Lower lobe of right lung (tissue), 2 donors: ENCODE measurements around the gene ANKRD44. TPM values are rescaled to one million over a fixed set of nuclear protein-coding genes. Genes with fewer than 3 reads are reported as not detected.
"Not testable (repeated sequence)": the region's sequence is repeated elsewhere in the genome, so short reads cannot be mapped to it uniquely, and the experiment has no call there.

Experiments used
- ATAC-seq, 2 donors: fragments of 200-7000 bp; cut with Tn5 transposase; one replicate each; pipeline ENCODE4 v1.9.1; 2020 to 2022; ENCODE audit warnings: mild to moderate bottlenecking in 2 of 2, moderate library complexity in 2 of 2
- DNase-seq: peaks from one replicate; pipeline ENCODE4 v3.0.0-alpha.2; 2020
- H3K27ac ChIP-seq: fragments of 200-600 bp; one replicate; pipeline ENCODE4 v1.8.0; 2022
- H3K27me3 ChIP-seq: fragments of 200-600 bp; one replicate; pipeline ENCODE4 v1.8.0; 2022; ENCODE audit warnings: low read depth
- H3K36me3 ChIP-seq: fragments of 200-600 bp; one replicate; pipeline ENCODE4 v1.8.0; 2022; ENCODE audit warnings: mild to moderate bottlenecking
- H3K4me1 ChIP-seq: fragments of 200-600 bp; one replicate; pipeline ENCODE4 v1.8.0; 2022
- H3K4me3 ChIP-seq: fragments of 200-600 bp; one replicate; pipeline ENCODE4 v1.8.0; 2022; ENCODE audit warnings: mild to moderate bottlenecking
- H3K9me3 ChIP-seq: fragments of 200-600 bp; one replicate; pipeline ENCODE4 v1.8.0; 2022
- intact Hi-C: fragments of 100-400 bp; cut with DNase I; formaldehyde crosslinking; loops from one replicate; pipeline ENCODE4 v1.11.0; 2022
- total RNA-seq: library from RNA; stranded (reverse); fragmentation: NEBNext Ultra II Directional; extraction: Animal tissue kit (Norgen Biotek cat#: 25700); gene quantifications from one replicate; pipeline ENCODE4 v1.2.1, GENCODE V29; 2021
- TF ChIP-seq, protein P1 (sequence below): fragments of 200-600 bp; IDR thresholded peaks from one replicate; pipeline ENCODE4 v1.8.0; 2022; ENCODE audit warnings: antibody characterized with exemption, mild to moderate bottlenecking
- donor health status: DM: no; HTN: yes; CAD: no; lungs with severe emphysema.

ANKRD44 gene
- total RNA-seq, 1 donor from 2014 or later = 58.7 TPM

DNA sequence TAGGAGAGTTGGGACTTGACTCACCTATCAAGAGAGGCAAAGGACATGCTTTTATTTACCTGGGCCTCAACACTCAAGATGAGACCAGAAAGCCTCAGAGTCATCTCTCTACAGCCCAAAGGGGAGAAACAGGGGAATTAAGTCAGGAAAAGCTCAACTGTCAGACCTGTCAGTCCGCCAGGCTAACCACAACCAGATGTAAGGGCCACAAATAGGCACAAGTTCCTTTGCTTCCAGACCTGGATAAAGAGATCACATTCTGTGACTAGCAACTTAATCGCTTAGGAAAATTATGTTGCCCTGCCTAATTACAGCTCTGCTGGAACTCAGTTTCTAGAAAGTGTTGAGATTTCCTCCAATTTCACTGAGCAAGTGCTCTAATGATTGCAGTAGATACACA lies 67.9 kb downstream of the ANKRD44 start:
- TF ChIP-seq, protein P1, sequence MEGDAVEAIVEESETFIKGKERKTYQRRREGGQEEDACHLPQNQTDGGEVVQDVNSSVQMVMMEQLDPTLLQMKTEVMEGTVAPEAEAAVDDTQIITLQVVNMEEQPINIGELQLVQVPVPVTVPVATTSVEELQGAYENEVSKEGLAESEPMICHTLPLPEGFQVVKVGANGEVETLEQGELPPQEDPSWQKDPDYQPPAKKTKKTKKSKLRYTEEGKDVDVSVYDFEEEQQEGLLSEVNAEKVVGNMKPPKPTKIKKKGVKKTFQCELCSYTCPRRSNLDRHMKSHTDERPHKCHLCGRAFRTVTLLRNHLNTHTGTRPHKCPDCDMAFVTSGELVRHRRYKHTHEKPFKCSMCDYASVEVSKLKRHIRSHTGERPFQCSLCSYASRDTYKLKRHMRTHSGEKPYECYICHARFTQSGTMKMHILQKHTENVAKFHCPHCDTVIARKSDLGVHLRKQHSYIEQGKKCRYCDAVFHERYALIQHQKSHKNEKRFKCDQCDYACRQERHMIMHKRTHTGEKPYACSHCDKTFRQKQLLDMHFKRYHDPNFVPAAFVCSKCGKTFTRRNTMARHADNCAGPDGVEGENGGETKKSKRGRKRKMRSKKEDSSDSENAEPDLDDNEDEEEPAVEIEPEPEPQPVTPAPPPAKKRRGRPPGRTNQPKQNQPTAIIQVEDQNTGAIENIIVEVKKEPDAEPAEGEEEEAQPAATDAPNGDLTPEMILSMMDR = no peak
- Histone ChIP-seq H3K9me3 (no peaks in the 10 kb centered on the region), H3K27me3 (no peaks in the 10 kb centered on the region), H3K4me3 (no peak overlapping the region), H3K27ac (no peak overlapping the region), H3K4me1 (peaks cover 31% of the 10 kb centered on the region), H3K36me3 (no peaks in the 10 kb centered on the region)
- no peak for DNase-seq
- ATAC-seq = no peak
- intact Hi-C loops = no loop called here

DNA sequence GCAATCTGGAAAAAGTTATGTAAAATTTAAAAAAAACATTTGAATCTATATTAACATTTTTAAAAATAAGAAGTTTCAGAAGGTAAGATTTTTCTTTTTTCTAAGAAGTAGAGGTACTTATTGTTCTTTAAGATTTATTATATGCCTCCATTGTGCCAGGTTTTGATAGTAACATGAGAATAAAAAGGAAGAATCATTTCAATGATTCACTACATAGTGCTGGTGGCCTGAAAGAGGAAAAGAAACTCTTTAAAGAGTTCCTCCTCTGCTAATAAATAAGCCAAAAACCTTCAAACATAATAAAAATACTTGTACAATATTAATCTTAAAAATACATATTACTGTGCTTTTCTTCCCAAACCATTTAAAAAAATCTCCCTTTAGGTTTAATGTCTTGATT lies 69.0 kb downstream of the ANKRD44 start:
- no peak for ATAC-seq
- TF ChIP-seq, protein P1 = no peak
- peaks cover 36% of the 10 kb centered on the region for H3K4me1 ChIP-seq
- H3K27ac ChIP-seq = no peak overlapping the region
- no peaks in the 10 kb centered on the region for H3K36me3 ChIP-seq
- no peaks in the 10 kb centered on the region for H3K9me3 ChIP-seq
- H3K4me3 ChIP-seq = no peak overlapping the region
- DNase-seq = no peak
- intact Hi-C loops = no loop called here
- no peaks in the 10 kb centered on the region for H3K27me3 ChIP-seq

DNA sequence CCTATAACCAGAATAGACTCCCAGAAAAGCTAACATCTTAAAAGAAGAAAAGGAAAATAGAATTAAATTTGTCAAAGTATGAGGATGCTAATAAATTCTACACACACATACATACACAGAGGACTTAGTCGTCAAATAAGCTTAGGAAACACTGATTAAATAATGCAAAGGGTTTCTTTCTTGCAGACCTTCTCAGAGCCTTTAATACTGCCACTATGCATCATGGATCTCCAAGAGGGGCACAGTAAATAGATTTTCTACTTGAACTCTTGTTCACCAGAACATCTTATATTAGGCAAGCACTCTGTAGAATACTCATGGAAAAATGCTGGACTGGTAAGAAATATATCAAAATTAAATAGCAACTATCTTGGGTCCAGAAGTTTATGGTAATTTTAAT lies 69.4 kb downstream of the ANKRD44 start:
- Histone ChIP-seq H3K4me1 (peaks cover 41% of the 10 kb centered on the region), H3K9me3 (no peaks in the 10 kb centered on the region), H3K36me3 (no peaks in the 10 kb centered on the region), H3K4me3 (no peak overlapping the region), H3K27ac (no peak overlapping the region), H3K27me3 (no peaks in the 10 kb centered on the region)
- ATAC-seq (no peak), DNase-seq (no peak)
- intact Hi-C loops = no loop called here
- TF ChIP-seq, protein P1 = no peak

DNA sequence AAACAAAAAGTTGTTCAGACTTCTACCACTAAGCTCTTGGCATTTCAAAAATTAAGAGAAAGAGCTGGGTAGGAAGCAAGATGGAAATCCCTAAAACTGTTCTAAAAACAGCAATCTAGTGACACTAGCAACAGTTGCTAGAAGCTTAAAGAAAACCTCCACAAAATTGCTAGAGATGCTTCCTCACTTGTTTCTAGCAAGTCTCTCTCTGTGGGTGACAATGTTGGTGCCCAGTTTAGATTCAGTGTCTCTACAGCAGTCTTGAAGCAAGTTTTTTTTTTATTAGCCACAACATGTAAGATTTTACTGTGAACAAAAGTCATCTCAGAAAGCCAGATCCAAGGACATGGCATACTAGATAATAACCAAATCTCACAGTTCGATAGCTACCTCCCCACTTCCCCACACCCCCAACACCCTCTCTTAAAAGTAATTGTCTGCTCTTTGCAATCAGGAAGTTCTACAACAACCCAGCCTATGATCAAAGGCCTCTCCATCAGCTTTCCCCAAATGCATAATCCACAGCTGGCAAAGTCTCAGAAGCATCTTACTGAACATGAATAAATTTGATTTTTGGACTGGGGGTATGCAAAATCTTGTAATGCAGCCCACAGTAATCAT lies 70.0 kb downstream of the ANKRD44 start:
- Histone ChIP-seq H3K4me3 (no peak overlapping the region), H3K4me1 (peaks cover 43% of the 10 kb centered on the region), H3K36me3 (no peaks in the 10 kb centered on the region), H3K9me3 (no peaks in the 10 kb centered on the region), H3K27me3 (no peaks in the 10 kb centered on the region), H3K27ac (peak overlapping the region; percentile 19)
- no peak for DNase-seq
- no peak for ATAC-seq
- intact Hi-C loops = no loop called here
- TF ChIP-seq, protein P1 = no peak

- peaks cover 43% of the 10 kb centered on the region for H3K4me1 ChIP-seq
Observed at GRCh38 chr2:197240018-197240417, 70.6 kb downstream of the ANKRD44 start.

DNA sequence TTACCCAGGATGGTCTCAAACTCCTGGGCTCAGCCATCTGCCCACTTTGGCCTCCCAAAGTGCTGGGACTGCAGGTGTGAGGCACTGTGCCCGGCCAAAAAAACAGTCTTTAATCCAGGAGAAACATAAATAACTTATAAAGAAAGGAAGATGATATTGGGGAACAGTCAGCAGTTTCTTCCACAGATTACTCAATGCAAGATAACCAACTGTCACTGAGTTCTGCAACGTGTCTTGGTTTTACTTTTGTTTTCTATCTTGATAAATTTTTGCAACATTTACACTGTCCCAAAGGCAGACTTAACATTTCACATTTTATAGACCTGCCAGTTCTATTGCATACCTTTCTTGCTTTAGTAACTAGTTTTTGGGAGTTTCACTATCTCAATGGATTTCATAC lies 71.1 kb downstream of the ANKRD44 start:
- H3K9me3 ChIP-seq = no peaks in the 10 kb centered on the region
- no peaks in the 10 kb centered on the region for H3K27me3 ChIP-seq
- peak; percentile 67 to 77 for ATAC-seq
- peaks cover 43% of the 10 kb centered on the region for H3K4me1 ChIP-seq
- DNase-seq = no peak
- peak overlapping the region; percentile 69 for H3K27ac ChIP-seq
- TF ChIP-seq, protein P1 = no peak
- peak overlapping the region; percentile 15 for H3K4me3 ChIP-seq
- intact Hi-C loops = no loop called here
- H3K36me3 ChIP-seq = no peaks in the 10 kb centered on the region

More at GRCh38 chr2:197240018-197240417, 70.6 kb downstream of the ANKRD44 start:
- H3K4me3 ChIP-seq, DNase-seq, H3K36me3 ChIP-seq, ATAC-seq, intact Hi-C loops, H3K27me3 ChIP-seq, H3K9me3 ChIP-seq: not testable (repeated sequence)
- H3K27ac ChIP-seq = peak overlapping the region; percentile 19
